Glutamatergic neuron (in vitro differentiated cells): Measurements from ENCODE around the gene COL6A1. TPM values are rescaled to one million over a fixed set of nuclear protein-coding genes. Genes with fewer than 3 reads are reported as not detected.
A peak's percentile ranks its signal among the peaks of the same experiment; 100 is the strongest.

ENCODE experiments used
- DNase-seq: peaks from one replicate; pipeline ENCODE4 v3.0.0; 2022
- H3K27ac Mint-ChIP-seq: one replicate; pipeline ENCODE4 v1.8.0; 2020; ENCODE audit warnings: mild to moderate bottlenecking, mixed read lengths, inconsistent platforms; ENCODE audit not compliant: unreplicated experiment
- H3K27me3 Mint-ChIP-seq: one replicate; pipeline ENCODE4 v1.8.0; 2020; ENCODE audit warnings: mild to moderate bottlenecking, moderate library complexity, mixed read lengths, inconsistent platforms; ENCODE audit not compliant: unreplicated experiment
- H3K36me3 Mint-ChIP-seq: one replicate; pipeline ENCODE4 v1.8.0; 2020; ENCODE audit warnings: mild to moderate bottlenecking, mixed read lengths, inconsistent platforms; ENCODE audit not compliant: unreplicated experiment
- H3K4me1 Mint-ChIP-seq: one replicate; pipeline ENCODE4 v1.8.0; 2020; ENCODE audit warnings: mild to moderate bottlenecking, low read depth, mixed read lengths, inconsistent platforms; ENCODE audit not compliant: unreplicated experiment
- H3K4me3 Mint-ChIP-seq: one replicate; pipeline ENCODE4 v1.8.0; 2020; ENCODE audit warnings: mild to moderate bottlenecking, mixed read lengths, inconsistent platforms; ENCODE audit not compliant: unreplicated experiment
- H3K9me3 Mint-ChIP-seq: one replicate; pipeline ENCODE4 v1.8.0; 2020; ENCODE audit warnings: mild to moderate bottlenecking, moderate library complexity, mixed read lengths, inconsistent platforms; ENCODE audit not compliant: unreplicated experiment
- CTCF ChIP-seq: fragments of 200-600 bp; sonication (generic); IDR thresholded peaks from one replicate; pipeline ENCODE4 v1.5.0; 2021; ENCODE audit not compliant: partially characterized antibody, unreplicated experiment
- total RNA-seq: library from RNA; stranded (reverse); fragmentation: NEBNext Ultra II Directional; extraction: Animal tissue kit (Norgen Biotek cat#: 25700); gene quantifications from one replicate; pipeline ENCODE4 v1.2.1, GENCODE V29; 2021; ENCODE audit not compliant: unreplicated experiment

COL6A1 gene
- total RNA-seq, 1 donor from 2014 or later = 407 TPM

GRCh38 chr21:46011267-46011967 is 29.8 kb downstream of the COL6A1 start:
- peak overlapping the region; percentile 15 for H3K27ac Mint-ChIP-seq
- peaks cover 2% of the 10 kb centered on the region for H3K4me1 Mint-ChIP-seq
- peaks cover 2% of the 10 kb centered on the region for H3K27me3 Mint-ChIP-seq
- no peak overlapping the region for H3K4me3 Mint-ChIP-seq
- H3K36me3 Mint-ChIP-seq = peaks cover 5% of the 10 kb centered on the region
- DNase-seq = no peak
- H3K9me3 Mint-ChIP-seq = peaks cover 3% of the 10 kb centered on the region
- TF ChIP-seq CTCF = no peak

- Mint-ChIP-seq H3K9me3 (peaks cover 3% of the 10 kb centered on the region), H3K36me3 (peaks cover 5% of the 10 kb centered on the region), H3K27ac (no peak overlapping the region), H3K4me1 (peaks cover 2% of the 10 kb centered on the region), H3K27me3 (peaks cover 2% of the 10 kb centered on the region), H3K4me3 (no peak overlapping the region)
- DNase-seq = no peak
- TF ChIP-seq CTCF = no peak
Observed at GRCh38 chr21:46012154-46012553, 30.6 kb downstream of the COL6A1 start.

GRCh38 chr21:46014828-46015227 is 33.3 kb downstream of the COL6A1 start:
- Mint-ChIP-seq H3K36me3 (no peaks in the 10 kb centered on the region), H3K27ac (no peak overlapping the region), H3K4me1 (peaks cover 10% of the 10 kb centered on the region), H3K4me3 (no peak overlapping the region), H3K27me3 (no peaks in the 10 kb centered on the region), H3K9me3 (peaks cover 3% of the 10 kb centered on the region)
- TF ChIP-seq CTCF = no peak
- DNase-seq = no peak

- Mint-ChIP-seq H3K4me3 (no peak overlapping the region), H3K9me3 (no peaks in the 10 kb centered on the region), H3K4me1 (peaks cover 15% of the 10 kb centered on the region), H3K36me3 (no peaks in the 10 kb centered on the region), H3K27ac (no peak overlapping the region), H3K27me3 (peaks cover 3% of the 10 kb centered on the region)
- no peak for DNase-seq
- no peak for TF ChIP-seq CTCF
Observed at GRCh38 chr21:46017148-46017547, 35.6 kb downstream of the COL6A1 start.

GRCh38 chr21:46017695-46018094 is 36.1 kb downstream of the COL6A1 start:
- peaks cover 15% of the 10 kb centered on the region for H3K4me1 Mint-ChIP-seq
- H3K9me3 Mint-ChIP-seq = no peaks in the 10 kb centered on the region
- peaks cover 3% of the 10 kb centered on the region for H3K27me3 Mint-ChIP-seq
- no peak overlapping the region for H3K4me3 Mint-ChIP-seq
- no peaks in the 10 kb centered on the region for H3K36me3 Mint-ChIP-seq
- no peak for DNase-seq
- no peak overlapping the region for H3K27ac Mint-ChIP-seq
- TF ChIP-seq CTCF = no peak
